HG03159 (cell line): ENCODE results near the gene OR2D2.
A peak's percentile ranks its signal among the peaks of the same experiment; 100 is the strongest.
"Not testable (repeated sequence)": the region's sequence is repeated elsewhere in the genome, so short reads cannot be mapped to it uniquely, and the experiment has no call there.

Source experiments
- ATAC-seq: cut with Tn5 transposase; IDR thresholded peaks from one replicate; pipeline ENCODE4 v1.9.1; 2021; ENCODE audit warnings: mild to moderate bottlenecking, moderate library complexity; ENCODE audit not compliant: unreplicated experiment

The OR2D2 gene

GRCh38 chr11:6892400-6892799 is at the start of gene OR2D2:
Gene OR2D2 (minus strand): TSS chr11:6892500. CDS start chr11:6892500, 0 bp downstream.
- ATAC-seq = no peak

GRCh38 chr11:6941970-6942369 is 49.7 kb upstream of the OR2D2 start:
- no peak for ATAC-seq

GRCh38 chr11:6932145-6932544 is 39.8 kb upstream of the OR2D2 start:
- ATAC-seq = no peak

- no peak for ATAC-seq
Observed at GRCh38 chr11:6931146-6931713, 38.9 kb upstream of the OR2D2 start.

GRCh38 chr11:6928916-6929315 is 36.6 kb upstream of the OR2D2 start:
- ATAC-seq = no peak

GRCh38 chr11:6927030-6927617 is 34.8 kb upstream of the OR2D2 start:
- ATAC-seq = peak; percentile 86

GRCh38 chr11:6926208-6927029 is 34.1 kb upstream of the OR2D2 start, which contains the start of gene ZNF215:
Gene ZNF215 (plus strand): TSS chr11:6926426. CDS start chr11:6932273, 5,847 bp downstream.
- peak; percentile 48 for ATAC-seq

GRCh38 chr11:6925636-6926207 is 33.4 kb upstream of the OR2D2 start:
- peak; percentile 3 for ATAC-seq

- no peak for ATAC-seq
Observed at GRCh38 chr11:6925007-6925577, 32.8 kb upstream of the OR2D2 start.

GRCh38 chr11:6920702-6921101 is 28.4 kb upstream of the OR2D2 start, which contains the start of gene OR2D3:
Gene OR2D3 (plus strand): TSS chr11:6921002. CDS start chr11:6921002, 0 bp downstream.
- no peak for ATAC-seq

GRCh38 chr11:6919698-6920097 is 27.4 kb upstream of the OR2D2 start:
- ATAC-seq = no peak

GRCh38 chr11:6911948-6912347 is 19.6 kb upstream of the OR2D2 start:
- no peak for ATAC-seq

GRCh38 chr11:6911378-6911777 is 19.1 kb upstream of the OR2D2 start:
- no peak for ATAC-seq

GRCh38 chr11:6904804-6905203 is 12.5 kb upstream of the OR2D2 start:
- not testable (repeated sequence) for ATAC-seq

GRCh38 chr11:6900327-6900999 is 8.2 kb upstream of the OR2D2 start:
- ATAC-seq = no peak

GRCh38 chr11:6898911-6899310 is 6.6 kb upstream of the OR2D2 start:
- no peak for ATAC-seq

GRCh38 chr11:6895010-6895409 is 2.7 kb upstream of the OR2D2 start:
- ATAC-seq = peak; percentile 78

GRCh38 chr11:6894097-6894496 is 1.8 kb upstream of the OR2D2 start:
- ATAC-seq = no peak

- no peak for ATAC-seq
Observed at GRCh38 chr11:6889835-6890234, 2.5 kb downstream of the OR2D2 start.

GRCh38 chr11:6888830-6889229 is 3.5 kb downstream of the OR2D2 start:
- no peak for ATAC-seq

GRCh38 chr11:6887711-6888110 is 4.6 kb downstream of the OR2D2 start:
- not testable (repeated sequence) for ATAC-seq
